Activated CD4-positive, CD25-positive, alpha-beta regulatory T cell treated with anti-CD3 and anti-CD28 coated beads, Interleukin-2, amount 50 U/mL, for 24 hours (primary cell): Measurements from ENCODE around the gene FCGR3A.
"Not testable (repeated sequence)": the region's sequence is repeated elsewhere in the genome, so short reads cannot be mapped to it uniquely, and the experiment has no call there.

ENCODE experiments used
- ATAC-seq, 2 donors: fragments of 150-1000 bp; cut with Tn5 transposase; one replicate each; pipeline ENCODE4 v1.10.0; 2021; ENCODE audit warnings: mild to moderate bottlenecking in 1 of 2, moderate library complexity in 1 of 2

Gene FCGR3A

DNA sequence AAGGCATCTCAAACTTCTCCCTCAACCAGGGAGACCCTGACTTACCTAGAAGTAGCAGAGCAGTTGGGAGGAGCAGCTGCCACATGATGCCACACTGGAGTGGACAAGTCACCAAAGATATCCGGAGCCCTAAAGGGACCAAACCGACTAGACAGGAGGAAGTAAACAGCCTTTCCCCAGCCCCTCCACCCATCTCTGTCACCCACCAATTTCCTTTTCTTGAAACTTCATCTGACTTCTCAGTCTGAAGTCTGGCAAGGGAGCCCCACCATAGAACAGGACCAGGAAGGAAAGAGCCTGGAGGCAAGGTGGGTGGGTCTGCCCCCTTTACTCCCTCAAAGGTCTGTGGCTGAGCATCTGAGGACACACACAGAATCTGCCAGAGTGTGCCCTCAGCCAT lies at the start of gene FCGR3A:
TSS of gene FCGR3A (minus strand) at position 167 of the 400 bp plus-strand sequence. CDS start at position 85, 82 bp downstream.
- no peak for ATAC-seq

DNA sequence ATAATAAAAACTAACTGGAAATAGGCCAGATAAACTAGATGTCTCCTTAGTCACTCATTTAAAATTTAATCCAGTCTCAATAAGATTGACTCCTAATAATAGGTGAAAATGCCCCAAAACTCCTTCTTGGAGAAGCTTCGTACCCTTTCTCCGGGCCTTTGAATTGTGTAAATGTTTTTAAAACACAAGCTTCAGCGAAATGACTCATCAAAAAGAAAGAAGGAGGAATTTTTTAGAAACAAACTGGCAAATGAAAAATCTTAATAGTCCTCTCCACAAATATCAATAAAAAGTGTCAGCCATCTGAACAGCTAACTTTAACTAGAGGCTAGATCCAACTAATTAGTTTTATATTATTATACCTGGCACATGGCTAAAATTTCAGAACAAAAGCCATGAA lies 47.5 kb upstream of the FCGR3A start:
- not testable (repeated sequence) for ATAC-seq

DNA sequence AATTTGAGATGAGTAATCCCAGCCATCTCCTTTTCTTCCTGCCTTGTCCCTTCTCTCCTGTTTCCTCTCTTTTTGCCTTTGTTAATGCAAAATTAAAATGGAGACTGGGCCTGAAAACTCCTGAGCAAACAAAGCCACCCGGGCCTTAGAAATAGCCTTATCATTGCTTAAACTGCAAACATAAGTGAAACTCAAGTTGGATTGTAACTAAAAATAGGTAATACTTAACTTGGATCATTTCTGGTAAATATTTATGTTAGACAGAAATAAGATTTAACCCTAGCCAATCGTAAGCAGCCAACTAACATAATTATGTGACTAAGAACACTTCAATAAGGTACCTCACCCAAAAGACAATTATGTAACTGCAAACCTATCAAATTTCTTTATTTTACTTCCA lies 46.0 kb upstream of the FCGR3A start:
- not testable (repeated sequence) for ATAC-seq

DNA sequence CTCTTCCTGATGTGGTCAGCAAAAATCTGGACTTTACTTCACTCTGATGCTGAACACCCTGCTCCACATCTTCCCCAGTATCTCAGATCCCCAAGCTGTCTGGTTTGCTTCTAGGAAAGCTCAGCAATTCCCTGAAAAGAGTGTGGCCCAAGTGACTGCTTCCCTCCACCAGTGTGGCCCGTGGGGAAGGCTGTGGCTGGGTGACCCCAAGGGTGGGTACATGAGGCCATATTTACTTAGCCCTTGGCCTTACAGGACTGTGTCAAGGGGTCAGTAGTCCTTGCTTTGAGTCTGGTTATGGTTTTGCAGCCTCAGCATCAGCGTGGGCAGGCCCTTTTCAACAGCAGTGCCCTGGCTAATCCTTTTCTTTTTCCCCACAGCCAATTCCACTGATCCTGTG lies 45.6 kb upstream of the FCGR3A start:
- not testable (repeated sequence) for ATAC-seq

DNA sequence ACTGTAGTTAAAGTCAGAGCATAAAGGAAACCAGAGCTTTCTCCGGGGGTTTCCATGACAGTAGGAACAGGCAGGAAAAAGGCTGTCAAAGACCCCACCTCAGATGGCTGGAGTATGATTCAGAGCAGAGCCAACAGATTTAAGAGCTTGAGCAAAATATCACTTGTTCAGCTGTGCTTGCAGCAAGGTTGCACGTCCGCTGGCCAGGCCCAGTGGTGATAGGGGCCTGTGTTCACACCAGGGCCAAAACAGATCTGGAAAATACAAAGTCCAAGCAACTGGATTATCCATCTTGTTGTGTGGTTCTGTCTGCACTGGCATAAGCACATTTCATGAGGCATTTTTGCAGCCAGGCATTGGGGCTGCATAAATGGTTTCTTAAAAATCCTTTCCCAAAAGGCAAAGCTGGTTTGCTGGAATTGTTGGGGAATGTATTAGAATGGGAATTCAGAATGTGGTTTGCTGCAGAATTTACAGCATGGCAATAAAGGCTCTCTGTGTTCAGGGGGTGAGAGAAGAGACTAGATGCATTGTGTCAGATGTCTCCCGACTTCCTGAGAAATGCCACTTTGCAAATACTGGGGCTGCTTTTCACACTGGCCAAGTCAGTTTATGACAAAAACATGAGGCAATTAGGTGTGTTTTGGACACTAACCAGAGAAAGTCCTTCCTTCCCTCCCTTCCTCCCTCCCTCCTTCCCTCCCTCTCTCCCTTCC lies 44.8 kb upstream of the FCGR3A start:
- not testable (repeated sequence) for ATAC-seq

DNA sequence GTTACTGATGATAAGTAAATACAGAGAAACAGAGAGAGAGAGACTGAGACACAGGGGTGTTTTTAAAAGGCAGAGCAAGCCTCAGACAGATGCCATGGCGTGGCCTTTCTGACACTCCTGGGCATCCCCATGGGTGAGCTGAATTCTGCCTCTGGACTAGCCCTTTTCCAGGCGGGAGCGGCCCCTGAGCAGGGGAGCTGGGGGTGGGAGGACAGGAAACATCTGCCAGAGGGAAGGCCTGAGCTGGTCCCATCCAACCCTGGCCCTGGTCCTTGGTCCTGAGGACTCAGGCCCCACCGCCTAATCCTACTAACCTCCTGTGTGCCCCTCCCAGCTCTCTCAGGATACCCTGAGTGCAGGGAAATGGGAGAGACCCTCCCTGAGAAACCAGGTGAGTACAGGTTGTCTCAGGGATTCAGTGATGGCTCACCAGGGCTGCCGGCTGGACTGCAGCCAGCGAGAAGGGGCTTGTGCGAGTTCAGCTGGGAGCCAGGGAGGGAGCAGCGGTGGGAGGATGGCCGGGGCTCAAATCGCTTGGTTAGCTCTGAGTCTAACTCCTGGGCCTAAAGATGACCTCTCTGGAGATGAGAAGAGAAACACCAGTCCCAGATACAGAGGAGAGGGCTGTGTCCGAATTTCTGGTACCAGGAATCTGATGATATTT lies 43.6 kb upstream of the FCGR3A start:
- ATAC-seq = not testable (repeated sequence)

DNA sequence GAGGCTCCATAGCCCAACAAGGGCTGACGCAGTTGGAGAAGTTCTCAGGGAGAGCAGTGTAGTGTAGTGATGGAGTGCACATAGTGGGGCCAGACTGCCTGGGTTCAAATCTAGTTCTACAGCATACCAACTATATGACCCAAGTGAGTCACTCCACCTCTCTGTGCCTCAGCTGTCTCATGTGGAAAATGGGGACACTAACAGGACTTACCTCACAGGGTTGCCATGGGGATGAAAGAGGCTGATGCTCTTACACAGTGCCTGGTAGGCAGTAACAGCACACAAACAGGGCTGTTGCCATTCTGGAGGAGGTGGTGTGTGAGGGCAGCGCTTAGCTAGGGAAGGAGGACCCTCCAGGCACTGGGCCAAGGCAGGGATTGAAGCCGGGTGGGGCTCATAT lies 43.0 kb upstream of the FCGR3A start:
- ATAC-seq = peak in 1 of 2 donors; percentile 20

DNA sequence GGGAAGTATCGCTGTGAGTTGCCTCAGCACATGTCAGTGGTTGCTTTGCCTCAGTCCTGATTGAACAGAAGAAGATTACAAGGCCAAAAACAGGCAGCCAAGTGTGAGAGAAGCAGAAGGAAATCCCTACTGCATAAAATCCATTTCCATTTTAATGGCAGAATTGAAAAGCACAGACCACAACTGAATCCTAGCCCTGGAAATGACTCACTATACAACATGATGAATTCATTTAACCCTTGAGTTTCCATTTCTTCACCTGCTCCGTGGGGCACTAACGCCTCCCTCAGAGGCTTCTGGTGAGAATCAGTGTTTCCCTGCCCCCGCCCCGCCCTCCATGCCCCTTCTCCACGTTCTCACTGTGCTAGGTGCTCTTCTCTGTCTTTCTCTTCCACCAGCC lies 40.3 kb upstream of the FCGR3A start:
- not testable (repeated sequence) for ATAC-seq

DNA sequence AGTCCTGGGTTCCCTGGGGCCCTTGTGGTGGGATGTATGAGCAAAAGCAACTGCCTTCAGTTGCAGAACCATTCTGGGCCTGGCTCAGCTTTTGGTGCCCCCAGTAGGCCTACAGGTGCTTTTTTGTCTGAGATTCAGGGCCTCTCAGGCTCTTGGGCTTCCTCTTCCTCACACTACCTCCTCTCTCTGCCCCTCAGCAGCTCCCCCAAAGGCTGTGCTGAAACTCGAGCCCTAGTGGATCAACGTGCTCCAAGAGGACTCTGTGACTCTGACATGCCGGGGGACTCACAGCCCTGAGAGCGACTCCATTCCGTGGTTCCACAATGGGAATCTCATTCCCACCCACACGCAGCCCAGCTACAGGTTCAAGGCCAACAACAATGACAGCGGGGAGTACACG lies 39.7 kb upstream of the FCGR3A start:
- not testable (repeated sequence) for ATAC-seq

DNA sequence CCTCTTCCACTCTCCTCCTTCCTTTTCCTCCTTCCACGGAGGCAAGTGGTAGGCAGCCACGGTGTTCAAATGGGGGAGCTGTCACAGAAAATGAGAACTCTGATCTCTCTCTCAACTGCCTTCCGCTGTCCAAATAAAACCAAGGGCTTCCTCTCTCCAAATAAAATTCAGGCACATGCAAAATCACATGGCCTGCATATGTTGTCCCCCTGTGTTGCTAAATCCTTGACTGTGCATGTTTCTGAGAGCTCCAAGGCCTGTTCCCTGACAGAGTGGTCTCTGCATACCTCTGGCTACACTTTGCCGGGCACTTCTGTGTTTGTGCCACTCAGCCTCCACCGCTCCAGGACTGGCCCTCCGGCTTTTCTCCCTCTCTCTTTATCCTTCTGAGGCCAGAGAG lies 39.0 kb upstream of the FCGR3A start:
- not testable (repeated sequence) for ATAC-seq

DNA sequence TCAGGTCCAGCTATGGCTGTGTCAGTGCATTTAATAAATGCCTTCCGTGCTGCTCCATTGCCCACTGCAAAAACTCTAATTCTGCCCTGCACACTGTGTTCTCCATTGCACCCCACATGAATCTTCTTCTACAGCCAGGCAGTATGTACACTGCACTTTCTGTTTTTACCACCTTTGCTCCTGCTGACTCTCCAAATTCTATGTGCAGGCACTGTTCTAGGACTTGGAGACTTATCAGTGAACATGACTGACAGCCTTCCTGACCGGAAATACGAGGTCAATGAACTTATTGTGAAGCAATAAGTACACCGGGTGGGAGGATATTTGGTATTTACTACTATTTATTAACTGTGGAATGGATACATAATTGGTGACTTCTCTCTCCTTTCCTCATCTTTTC lies 33.3 kb upstream of the FCGR3A start:
- ATAC-seq = not testable (repeated sequence)

DNA sequence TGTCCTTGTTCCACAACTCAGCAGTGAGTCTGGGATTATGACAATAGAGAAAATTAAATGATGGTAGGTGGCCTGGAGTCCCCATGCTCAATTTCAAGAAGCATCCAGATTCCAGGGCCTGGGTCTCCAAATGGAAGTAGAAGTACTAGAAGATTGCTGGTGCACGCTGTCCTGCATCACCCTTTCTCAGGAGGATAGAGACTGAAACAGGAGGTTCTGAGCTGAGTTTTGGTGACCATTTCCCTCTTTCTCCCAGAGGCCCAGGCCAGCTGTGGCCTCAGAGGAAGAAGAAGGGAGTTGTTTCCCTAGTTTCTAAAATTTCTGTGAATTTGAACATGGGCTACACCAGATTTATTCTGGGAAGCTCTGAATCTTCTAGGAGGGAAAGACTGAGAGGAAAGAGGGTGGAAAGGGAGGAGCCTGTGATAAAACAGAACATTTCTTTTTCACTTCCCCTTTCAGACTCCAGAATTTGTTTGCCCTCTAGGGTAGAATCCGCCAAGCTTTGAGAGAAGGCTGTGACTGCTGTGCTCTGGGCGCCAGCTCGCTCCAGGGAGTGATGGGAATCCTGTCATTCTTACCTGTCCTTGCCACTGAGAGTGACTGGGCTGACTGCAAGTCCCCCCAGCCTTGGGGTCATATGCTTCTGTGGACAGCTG lies 31.4 kb upstream of the FCGR3A start:
- ATAC-seq = not testable (repeated sequence)

DNA sequence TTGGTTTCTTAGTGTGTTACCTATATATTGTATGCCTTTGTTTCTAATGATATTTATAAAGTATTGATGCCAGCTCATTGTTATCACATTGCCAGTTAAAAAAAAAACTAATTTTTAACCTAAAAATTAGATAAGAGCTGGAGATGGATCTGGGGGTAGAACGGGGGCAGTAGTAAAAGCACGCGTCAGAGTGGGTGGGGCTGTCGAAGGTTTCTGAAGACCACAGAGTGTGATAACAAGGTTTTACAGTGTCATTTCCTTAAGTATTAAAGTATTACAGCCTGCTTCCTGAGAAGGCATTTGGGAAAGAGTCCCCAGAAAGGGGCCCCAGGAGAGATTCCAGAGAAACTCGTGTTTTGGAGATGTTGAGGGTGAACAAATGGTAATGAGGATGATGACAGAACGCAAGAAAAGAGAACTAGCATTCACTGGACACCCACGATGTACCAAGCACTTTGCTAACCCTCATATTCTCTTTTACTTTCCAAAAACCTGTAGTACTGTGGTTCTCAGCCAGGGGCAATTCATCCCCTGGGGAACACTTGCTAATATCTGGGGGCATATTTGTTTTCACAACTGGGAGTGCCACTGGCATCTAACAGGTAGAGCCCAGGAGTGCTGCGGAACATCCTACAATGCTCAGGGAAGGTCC lies 30.4 kb upstream of the FCGR3A start:
- not testable (repeated sequence) for ATAC-seq

DNA sequence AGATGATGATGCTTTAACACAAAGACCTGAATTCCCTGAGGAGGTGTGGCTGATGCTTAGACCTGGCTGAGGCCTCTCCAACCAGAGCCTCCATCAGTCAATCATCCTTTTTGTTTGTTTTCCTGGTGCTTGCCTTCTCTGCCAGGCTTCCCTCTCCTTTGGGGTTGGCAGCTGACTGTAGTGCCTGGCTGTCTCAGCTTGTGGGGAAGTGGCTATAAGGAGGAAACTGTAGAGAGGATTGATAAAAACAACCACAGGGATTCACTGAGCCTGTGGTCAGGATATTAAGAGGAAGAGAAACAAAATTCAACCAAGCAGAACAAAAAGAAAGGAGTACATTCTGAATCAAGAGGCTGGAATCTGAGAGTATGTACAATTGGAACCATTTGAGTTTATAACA lies 27.1 kb upstream of the FCGR3A start:
- ATAC-seq = not testable (repeated sequence)

DNA sequence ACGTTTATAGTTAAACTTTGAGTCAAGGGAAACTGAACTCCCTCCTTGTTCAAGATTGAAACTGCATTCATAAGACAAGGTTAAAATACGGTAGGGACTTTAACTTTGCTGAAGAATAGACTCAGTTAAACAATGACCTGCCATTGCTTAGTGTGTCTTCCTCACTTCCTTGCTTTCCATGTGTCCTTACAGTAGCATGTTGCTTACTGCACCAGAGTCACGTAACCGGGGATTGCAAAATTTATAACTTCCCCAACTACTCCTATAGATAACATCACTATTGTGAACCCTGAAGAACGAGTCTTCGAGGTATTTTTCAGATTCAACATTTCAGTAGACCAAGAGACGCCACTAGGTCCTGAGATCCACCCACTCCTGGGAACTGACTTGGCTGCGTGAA lies 22.1 kb upstream of the FCGR3A start:
- not testable (repeated sequence) for ATAC-seq

DNA sequence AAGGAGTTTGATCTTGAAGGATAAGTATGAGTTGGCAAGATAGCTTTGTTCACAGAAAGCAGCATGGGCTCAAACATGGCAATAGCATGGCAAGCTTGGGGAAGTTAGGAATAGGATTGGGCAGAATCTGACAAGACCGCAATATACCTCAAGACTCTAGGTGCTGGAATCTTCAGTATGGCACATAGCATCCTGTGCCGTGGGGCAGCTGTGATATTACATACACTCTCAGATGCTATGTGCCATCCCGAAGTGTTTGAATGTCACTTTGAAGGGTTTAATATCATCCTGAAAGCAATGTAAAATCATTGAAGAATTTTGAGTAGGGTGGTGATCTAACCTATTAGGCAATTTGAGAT lies 17.0 kb upstream of the FCGR3A start:
- ATAC-seq = not testable (repeated sequence)

DNA sequence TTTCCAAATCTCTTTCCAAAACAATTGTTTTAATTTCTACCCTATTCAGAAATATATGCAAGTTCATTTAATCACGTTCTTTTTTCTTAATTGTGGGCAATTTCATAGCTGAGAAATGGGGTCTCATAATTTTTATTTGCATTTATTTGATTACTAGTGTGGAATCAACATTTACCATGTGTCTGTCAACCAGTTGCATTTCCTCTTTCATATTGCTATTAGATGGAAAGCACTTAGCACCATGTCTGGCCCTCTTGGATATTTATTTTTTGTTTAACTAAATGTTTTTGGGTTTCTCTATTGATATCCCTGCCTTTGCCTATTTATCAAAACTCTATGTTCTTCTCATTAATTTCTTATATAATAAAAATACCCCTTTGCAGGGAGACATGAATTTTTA lies 13.9 kb upstream of the FCGR3A start:
- ATAC-seq = not testable (repeated sequence)

DNA sequence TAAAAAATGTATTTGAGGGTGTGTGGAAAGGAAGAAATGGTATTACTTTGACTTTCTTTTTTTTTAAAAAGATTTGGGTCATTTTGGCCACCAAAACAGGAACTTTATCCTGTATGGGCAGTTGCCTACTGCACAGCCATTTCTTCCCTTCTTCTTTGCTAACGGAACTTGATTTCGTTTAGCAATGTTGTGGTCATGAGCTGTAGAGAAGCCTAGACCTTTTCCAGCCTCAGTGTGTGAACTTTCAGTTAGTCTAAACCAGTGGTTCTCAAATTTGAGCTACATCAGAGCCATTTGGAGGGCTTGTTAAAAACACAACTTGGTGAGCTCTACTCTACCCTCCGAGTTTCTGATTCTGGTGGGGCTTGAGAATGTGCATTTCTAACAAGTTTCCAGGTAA lies 12.8 kb upstream of the FCGR3A start:
- not testable (repeated sequence) for ATAC-seq

DNA sequence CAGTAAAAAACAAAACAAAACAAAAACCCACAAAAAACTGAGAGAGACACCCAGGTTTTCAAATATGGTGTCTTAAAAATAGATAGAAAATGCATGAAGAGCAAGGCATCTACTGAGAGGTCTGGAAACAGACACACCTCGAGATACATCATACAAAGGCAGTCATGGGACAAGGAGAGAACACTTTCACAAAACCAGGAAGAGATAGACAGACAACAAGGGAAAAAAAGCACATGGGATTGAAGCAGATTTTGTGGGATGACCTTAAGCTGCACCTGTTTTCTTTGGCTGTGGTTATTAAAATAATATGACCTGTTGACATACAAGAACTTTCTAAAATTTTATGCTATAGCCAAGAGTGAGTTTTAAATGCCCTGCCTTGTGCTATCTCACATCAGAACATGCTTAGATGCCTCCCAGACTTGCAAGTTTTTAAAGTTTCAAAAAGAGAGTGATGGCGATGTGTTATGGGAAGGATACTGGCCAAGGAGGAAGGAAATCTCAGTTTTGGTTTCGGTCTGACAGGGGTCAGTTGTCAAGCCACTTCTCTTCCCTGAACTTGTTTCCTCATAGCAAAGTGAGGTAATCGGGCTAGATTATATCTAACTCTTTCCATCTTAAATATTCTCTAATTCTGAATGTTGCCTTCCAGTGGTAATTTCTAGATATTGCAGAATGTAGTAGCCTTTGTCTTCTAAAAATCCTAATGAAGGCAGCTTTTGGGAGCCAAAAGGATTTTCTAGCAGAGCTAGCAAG lies 11.5 kb upstream of the FCGR3A start:
- not testable (repeated sequence) for ATAC-seq

DNA sequence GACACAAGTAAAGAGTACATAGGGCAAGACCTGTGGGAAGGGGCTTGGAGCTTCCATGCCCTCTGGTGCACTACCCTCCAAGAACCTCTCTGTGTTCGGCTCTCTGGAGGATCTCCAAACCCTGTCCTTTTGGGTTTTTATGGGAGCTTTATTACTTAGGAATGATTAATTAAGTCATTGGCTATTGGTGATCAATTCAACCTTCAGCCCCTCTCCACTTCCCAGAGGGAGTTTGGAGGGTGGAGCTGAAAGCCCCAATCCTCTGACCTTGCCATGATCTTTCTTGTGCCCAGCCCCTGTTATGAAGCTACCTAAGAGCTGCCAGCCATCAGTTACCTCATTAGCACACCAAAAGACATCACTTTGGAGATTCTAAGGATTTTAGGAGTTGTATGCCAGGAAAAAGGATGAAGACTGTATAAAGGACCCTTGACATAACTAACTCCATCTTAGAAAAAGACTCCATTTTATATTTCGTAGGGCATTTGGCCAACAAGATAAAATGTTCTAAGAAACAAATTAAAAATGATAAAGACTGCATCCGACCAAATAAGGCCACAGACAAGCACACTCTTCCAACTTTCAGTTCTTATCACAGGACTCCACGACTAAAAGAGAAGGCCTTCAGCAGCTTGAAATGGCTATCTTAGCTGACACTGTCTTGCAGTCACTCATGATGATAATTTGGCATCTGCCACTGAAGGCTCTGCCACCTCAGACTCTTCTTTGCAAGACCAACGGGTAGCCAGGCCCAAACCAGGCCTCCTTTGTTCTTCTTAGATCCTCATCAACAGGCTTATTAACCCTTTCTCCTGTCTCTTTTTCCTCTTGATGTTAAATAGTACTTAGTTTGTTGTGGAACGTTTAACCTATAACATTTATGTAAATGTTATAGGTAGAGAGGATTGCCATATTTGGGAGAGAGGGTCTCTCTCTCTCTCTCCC lies 8.2 kb upstream of the FCGR3A start:
- ATAC-seq = not testable (repeated sequence)

DNA sequence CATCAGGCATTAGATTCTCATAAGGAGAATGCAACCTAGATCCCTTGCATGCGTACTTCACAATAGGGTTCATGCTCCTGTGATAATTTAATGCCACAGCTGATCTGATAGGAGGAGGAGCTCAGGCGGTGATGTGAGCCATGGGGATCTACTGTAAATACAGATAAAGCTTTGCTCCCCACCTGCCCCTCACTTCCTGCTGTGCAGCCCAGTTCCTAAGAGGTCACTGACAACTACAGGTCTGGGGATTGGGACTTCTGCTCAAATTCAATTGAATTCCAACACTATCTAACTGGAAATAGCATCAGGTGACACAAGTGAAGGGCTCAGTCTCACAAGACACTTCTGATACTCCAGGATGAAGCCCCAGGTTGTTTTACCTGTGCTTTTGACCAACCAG lies 7.4 kb upstream of the FCGR3A start:
- ATAC-seq = not testable (repeated sequence)
